Osteocyte (in vitro differentiated cells): ENCODE data around the gene GPRC5D. TPM values are rescaled to one million over a fixed set of nuclear protein-coding genes. Genes with fewer than 3 reads are reported as not detected.

ENCODE experiments used
- DNase-seq: peaks from one replicate; pipeline ENCODE4 v3.0.0; 2021; ENCODE audit warnings: mixed read lengths; ENCODE audit not compliant: unreplicated experiment; ENCODE audit errors: extremely low spot score
- H3K27ac Mint-ChIP-seq: one replicate; pipeline ENCODE4 v1.8.0; 2021; ENCODE audit warnings: mild to moderate bottlenecking, mixed read lengths; ENCODE audit not compliant: unreplicated experiment
- H3K27me3 Mint-ChIP-seq: one replicate; pipeline ENCODE4 v1.8.0; 2021; ENCODE audit warnings: mixed read lengths; ENCODE audit not compliant: unreplicated experiment
- H3K36me3 Mint-ChIP-seq: one replicate; pipeline ENCODE4 v1.8.0; 2021; ENCODE audit warnings: mixed read lengths; ENCODE audit not compliant: unreplicated experiment
- H3K4me1 Mint-ChIP-seq: one replicate; pipeline ENCODE4 v1.8.0; 2021; ENCODE audit warnings: mixed read lengths; ENCODE audit not compliant: unreplicated experiment
- H3K4me3 Mint-ChIP-seq: one replicate; pipeline ENCODE4 v1.8.0; 2021; ENCODE audit warnings: mild to moderate bottlenecking, moderate library complexity, mixed read lengths; ENCODE audit not compliant: unreplicated experiment
- H3K9me3 Mint-ChIP-seq: one replicate; pipeline ENCODE4 v1.8.0; 2021; ENCODE audit warnings: mixed read lengths; ENCODE audit not compliant: unreplicated experiment
- CTCF ChIP-seq: fragments of 200-600 bp; sonication (generic); IDR thresholded peaks from 2 replicates; pipeline ENCODE4 v1.5.0; 2021; ENCODE audit warnings: antibody characterized with exemption, mild to moderate bottlenecking, moderate library complexity
- total RNA-seq: library from RNA; stranded (reverse); gene quantifications from 2 replicates; pipeline ENCODE4 v1.2.1, GENCODE V29; 2021

Gene GPRC5D
- total RNA-seq, 1 donor from 2014 or later: not detected

- peak overlapping the region; percentile 83 for H3K4me3 Mint-ChIP-seq
- H3K4me1 Mint-ChIP-seq: peaks cover 57% of the 10 kb centered on the region
- no peak for DNase-seq
- TF ChIP-seq CTCF: no peak
- no peaks in the 10 kb centered on the region for H3K27me3 Mint-ChIP-seq
- no peak overlapping the region for H3K27ac Mint-ChIP-seq
- no peaks in the 10 kb centered on the region for H3K36me3 Mint-ChIP-seq
- H3K9me3 Mint-ChIP-seq: no peaks in the 10 kb centered on the region
These were observed 58.5 kb downstream of the GPRC5D start for GRCh38 chr12:12893438-12893837.

- no peaks in the 10 kb centered on the region for H3K9me3 Mint-ChIP-seq
- H3K4me1 Mint-ChIP-seq: peaks cover 54% of the 10 kb centered on the region
- no peak overlapping the region for H3K27ac Mint-ChIP-seq
- peak overlapping the region; percentile 83 for H3K4me3 Mint-ChIP-seq
- DNase-seq: no peak
- H3K36me3 Mint-ChIP-seq: no peaks in the 10 kb centered on the region
- TF ChIP-seq CTCF: no peak
- no peaks in the 10 kb centered on the region for H3K27me3 Mint-ChIP-seq
These were observed 59.3 kb downstream of the GPRC5D start for GRCh38 chr12:12892681-12893141.

- no peak for TF ChIP-seq CTCF
- H3K4me3 Mint-ChIP-seq: peak overlapping the region; percentile 83
- no peak for DNase-seq
- peak overlapping the region; percentile 94 for H3K27ac Mint-ChIP-seq
- H3K4me1 Mint-ChIP-seq: peaks cover 55% of the 10 kb centered on the region
- H3K27me3 Mint-ChIP-seq: no peaks in the 10 kb centered on the region
- H3K9me3 Mint-ChIP-seq: no peaks in the 10 kb centered on the region
- no peaks in the 10 kb centered on the region for H3K36me3 Mint-ChIP-seq
These were observed 60.1 kb downstream of the GPRC5D start for GRCh38 chr12:12891881-12892355.

- peak; percentile 93 for DNase-seq
- Mint-ChIP-seq H3K36me3 (no peaks in the 10 kb centered on the region), H3K27me3 (no peaks in the 10 kb centered on the region), H3K9me3 (no peaks in the 10 kb centered on the region), H3K4me3 (peak within 1 kb of the TSS; percentile 83), H3K4me1 (peaks cover 50% of the 10 kb centered on the region), H3K27ac (peak within 1 kb of the TSS; percentile 94)
- peak; percentile 49 for TF ChIP-seq CTCF
These were observed 60.7 kb downstream of the GPRC5D start, which contains the start of gene GPRC5A for GRCh38 chr12:12891080-12891880. GPRC5A (plus strand) TSS chr12:12891562; CDS start chr12:12908250, 16,688 bp downstream.

Other genes starting within 250 kb of the GPRC5D start
- 76.4 and 78.9 TPM in 2 replicates for gene CDKN1B, start 234.8 kb downstream of the GPRC5D start, total RNA-seq
- 10.5 and 11.1 TPM in 2 replicates for gene APOLD1, start 166.5 kb downstream of the GPRC5D start, total RNA-seq
- 47.3 and 48.0 TPM in 2 replicates for gene DDX47, start 138.8 kb downstream of the GPRC5D start, total RNA-seq
- gene GPRC5A, start 60.6 kb downstream of the GPRC5D start, total RNA-seq: 25.7 and 27.3 TPM in 2 replicates
- gene HEBP1, start 48.1 kb upstream of the GPRC5D start, total RNA-seq: 54.8 and 56.7 TPM in 2 replicates
- gene FAM234B, start 92.2 kb upstream of the GPRC5D start, total RNA-seq: 5.0 and 6.8 TPM in 2 replicates
- gene GSG1, start 151.5 kb upstream of the GPRC5D start, total RNA-seq: not detected in 2 replicates
- 163 and 170 TPM in 2 replicates for gene EMP1, start 244.6 kb upstream of the GPRC5D start, total RNA-seq